ENCODE results near the gene ADCY3.

GRCh38 chr2:24870891-24871705 is 48.9 kb downstream of the ADCY3 start:
- TF ChIP-seq PTBP1 (IDR thresholded peaks at IDR 0.05; ENCODE audit: low read depth, low read length) (no peak), ZNF324 (CRISPR knock-in tag; IDR thresholded peaks at IDR 0.05) (no peak), TAF1 (IDR thresholded peaks at IDR 0.05; ENCODE audit: control insufficient read depth, extremely low read depth, insufficient read depth, low read length, severe bottlenecking) (no peak), ZNF121 (CRISPR knock-in tag; conservative IDR thresholded peaks at IDR 0.05) (no peak), ZNF395 (CRISPR knock-in tag; IDR thresholded peaks at IDR 0.05) (no peak), BRF1 (IDR thresholded peaks at IDR 0.05; ENCODE audit: borderline replicate concordance, extremely low read depth, insufficient read length) (no peak), HSF4 (CRISPR knock-in tag; IDR thresholded peaks at IDR 0.05; ENCODE audit: borderline replicate concordance) (no peak), ZNF224 (CRISPR knock-in tag; IDR thresholded peaks at IDR 0.05) (no peak), TAF7 (tag; IDR thresholded peaks at IDR 0.05) (no peak)
